ENCODE measurements around the gene NEURL3. TPM values are rescaled to one million over a fixed set of nuclear protein-coding genes. Genes with fewer than 3 reads are reported as not detected.

Gene NEURL3
- total and polyA plus RNA-seq, 2 donors (not counting 3 experiments of a cell fraction or from before 2014, with no cell fraction given) = not detected

- FAIRE-seq (no peak), DNase-seq (ENCODE audit: low read depth, low spot score) (no peak)
- POLR2A ChIA-PET = no interaction called here
- no peak overlapping the region for H2AFZ ChIP-seq (ENCODE audit: low read depth, low read length)
- no peak overlapping the region for H3K4me3 ChIP-seq (replicated peaks in 1 of 3; ENCODE audit: insufficient read depth in 1 of 3, low read depth in 1 of 3, low read length in 3 of 3)
- no peaks in the 10 kb centered on the region for H3K9me1 ChIP-seq (replicated peaks; ENCODE audit: control insufficient read depth, extremely low read depth, insufficient read depth, low read length)
- H3K9ac ChIP-seq (replicated peaks; ENCODE audit: extremely low read depth, insufficient read depth, low read length) = no peak overlapping the region
- H3K9me3 ChIP-seq (replicated peaks; ENCODE audit: control insufficient read depth, insufficient read depth, low read length) = no peaks in the 10 kb centered on the region
- no peak overlapping the region for H3K4me2 ChIP-seq (ENCODE audit: insufficient read depth, low read length)
- dilution Hi-C loops (cut with MboI; ENCODE audit: extremely low pct_ligation_motif_present, low sequenced_read_pairs) = no loop called here
- no peaks in the 10 kb centered on the region for H3K79me2 ChIP-seq (ENCODE audit: control insufficient read depth, insufficient read depth, low read length)
- peaks cover 25% of the 10 kb centered on the region for H3K4me1 ChIP-seq (ENCODE audit: control insufficient read depth, extremely low read depth, insufficient read depth, low read length)
- intact Hi-C loops (cut with micrococcal nuclease) = loop anchor here (5.0 kb wide), 1 partner anchor 216 kb away; the partner anchor contains the start of gene LMAN2L
- TF ChIP-seq JUN (IDR thresholded peaks at IDR 0.05; ENCODE audit: borderline replicate concordance, insufficient read depth, insufficient read length, low read depth) (no peak), EZH2 (IDR thresholded peaks at IDR 0.05; ENCODE audit: borderline replicate concordance, low read depth, low read length, severe bottlenecking) (no peak), MYC (IDR thresholded peaks at IDR 0.05; ENCODE audit: low read depth, low read length) (no peak), GATA2 (IDR thresholded peaks at IDR 0.05; ENCODE audit: insufficient read depth, insufficient read length, low read depth, low read length) (no peak), POLR2A (IDR thresholded peaks at IDR 0.05; ENCODE audit: low read depth, low read length) (no peak), FOS (IDR thresholded peaks at IDR 0.05; ENCODE audit: borderline replicate concordance, insufficient read depth, low read length) (no peak), POLR2AphosphoS5 (IDR thresholded peaks at IDR 0.05; ENCODE audit: insufficient read depth, low read depth, low read length) (no peak)
- TF ChIP-seq, protein P1, sequence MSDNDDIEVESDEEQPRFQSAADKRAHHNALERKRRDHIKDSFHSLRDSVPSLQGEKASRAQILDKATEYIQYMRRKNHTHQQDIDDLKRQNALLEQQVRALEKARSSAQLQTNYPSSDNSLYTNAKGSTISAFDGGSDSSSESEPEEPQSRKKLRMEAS (IDR thresholded peaks at IDR 0.05; ENCODE audit: insufficient read depth, insufficient read length) = no peak
- TF ChIP-seq, protein P2, sequence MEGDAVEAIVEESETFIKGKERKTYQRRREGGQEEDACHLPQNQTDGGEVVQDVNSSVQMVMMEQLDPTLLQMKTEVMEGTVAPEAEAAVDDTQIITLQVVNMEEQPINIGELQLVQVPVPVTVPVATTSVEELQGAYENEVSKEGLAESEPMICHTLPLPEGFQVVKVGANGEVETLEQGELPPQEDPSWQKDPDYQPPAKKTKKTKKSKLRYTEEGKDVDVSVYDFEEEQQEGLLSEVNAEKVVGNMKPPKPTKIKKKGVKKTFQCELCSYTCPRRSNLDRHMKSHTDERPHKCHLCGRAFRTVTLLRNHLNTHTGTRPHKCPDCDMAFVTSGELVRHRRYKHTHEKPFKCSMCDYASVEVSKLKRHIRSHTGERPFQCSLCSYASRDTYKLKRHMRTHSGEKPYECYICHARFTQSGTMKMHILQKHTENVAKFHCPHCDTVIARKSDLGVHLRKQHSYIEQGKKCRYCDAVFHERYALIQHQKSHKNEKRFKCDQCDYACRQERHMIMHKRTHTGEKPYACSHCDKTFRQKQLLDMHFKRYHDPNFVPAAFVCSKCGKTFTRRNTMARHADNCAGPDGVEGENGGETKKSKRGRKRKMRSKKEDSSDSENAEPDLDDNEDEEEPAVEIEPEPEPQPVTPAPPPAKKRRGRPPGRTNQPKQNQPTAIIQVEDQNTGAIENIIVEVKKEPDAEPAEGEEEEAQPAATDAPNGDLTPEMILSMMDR (IDR thresholded peaks at IDR 0.05; ENCODE audit: extremely low read depth in 1 of 2, insufficient read depth in 1 of 2, low read depth in 1 of 2, low read length in 2 of 2) = no peak
- no peak overlapping the region for H3K27ac ChIP-seq (ENCODE audit: insufficient read depth, low read depth, low read length)
- BruUV-seq (replicated peaks) = no TSS peak
- no peaks in the 10 kb centered on the region for H4K20me1 ChIP-seq (replicated peaks; ENCODE audit: control insufficient read depth, extremely low read depth, insufficient read depth, low read length)
- CTCF ChIA-PET = interaction anchor here (0.6 to 3.6 kb wide), 11 partner anchors 7 to 434 kb away, joined by 3 to 101 read pairs (median 5); partner anchors contain the start of genes ARID5A and CNNM3
- no peaks in the 10 kb centered on the region for H3K36me3 ChIP-seq (ENCODE audit: control insufficient read depth in 2 of 2, extremely low read depth in 1 of 2, insufficient read depth in 2 of 2, low read length in 2 of 2)
- H3K27me3 ChIP-seq (ENCODE audit: control insufficient read depth in 2 of 2, insufficient read depth in 2 of 2, low read length in 2 of 2) = no peaks in the 10 kb centered on the region
Observed at GRCh38 chr2:96526101-96526591, 21.0 kb upstream of the NEURL3 start.

Data from endothelial cell of umbilical vein (primary cell).